ENCODE measurements around the gene NPY4R2. TPM values are rescaled to one million over a fixed set of nuclear protein-coding genes. Genes with fewer than 3 reads are reported as not detected.
"Not testable (repeated sequence)": the region's sequence is repeated elsewhere in the genome, so short reads cannot be mapped to it uniquely, and the experiment has no call there.

Gene NPY4R2, protein sequence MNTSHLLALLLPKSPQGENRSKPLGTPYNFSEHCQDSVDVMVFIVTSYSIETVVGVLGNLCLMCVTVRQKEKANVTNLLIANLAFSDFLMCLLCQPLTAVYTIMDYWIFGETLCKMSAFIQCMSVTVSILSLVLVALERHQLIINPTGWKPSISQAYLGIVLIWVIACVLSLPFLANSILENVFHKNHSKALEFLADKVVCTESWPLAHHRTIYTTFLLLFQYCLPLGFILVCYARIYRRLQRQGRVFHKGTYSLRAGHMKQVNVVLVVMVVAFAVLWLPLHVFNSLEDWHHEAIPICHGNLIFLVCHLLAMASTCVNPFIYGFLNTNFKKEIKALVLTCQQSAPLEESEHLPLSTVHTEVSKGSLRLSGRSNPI
- total RNA-seq: not detected

GRCh38 chr10:47918475-47918874, at the start of gene NPY4R2:
Gene NPY4R2 (plus strand): TSS chr10:47918662. CDS start chr10:47921988, 3,326 bp downstream.
- H3K27me3 ChIP-seq; in situ Hi-C loops (cut with MboI; ENCODE audit: low sequenced_read_pairs in 4 of 4); H3K9me3 ChIP-seq; ATAC-seq; H3K4me3 ChIP-seq; H3K36me3 ChIP-seq; H3K4me1 ChIP-seq; DNase-seq; H3K27ac ChIP-seq; intact Hi-C loops (cut with DNase I; ENCODE audit: low total_unique reads): not testable (repeated sequence)

DNA sequence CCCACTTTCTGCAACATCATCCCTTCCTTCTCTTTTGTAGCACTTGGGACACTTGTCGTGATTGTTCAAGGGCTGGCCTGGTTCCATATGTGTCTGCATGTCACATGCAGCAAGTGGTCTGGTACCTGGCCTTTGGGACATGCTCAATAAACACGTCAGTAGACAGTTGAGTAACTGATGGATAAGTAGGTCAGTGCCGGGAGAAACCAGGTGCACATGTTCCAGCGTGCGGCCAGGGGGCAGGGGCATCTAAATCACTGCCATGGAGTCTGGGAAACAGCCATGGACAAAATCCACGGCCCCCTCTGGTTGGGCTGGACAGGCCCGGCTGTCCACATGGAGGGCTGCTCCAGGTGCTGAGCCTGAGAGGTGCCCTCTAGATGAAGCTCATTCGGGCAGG, 47.6 kb upstream of the NPY4R2 start:
- ATAC-seq; H3K4me3 ChIP-seq; H3K4me1 ChIP-seq; in situ Hi-C loops (cut with MboI; ENCODE audit: low sequenced_read_pairs in 4 of 4); DNase-seq; H3K9me3 ChIP-seq; H3K27me3 ChIP-seq; H3K27ac ChIP-seq; intact Hi-C loops (cut with DNase I; ENCODE audit: low total_unique reads); H3K36me3 ChIP-seq: not testable (repeated sequence)

- intact Hi-C loops (cut with DNase I; ENCODE audit: low total_unique reads); H3K4me1 ChIP-seq; H3K36me3 ChIP-seq; DNase-seq; in situ Hi-C loops (cut with MboI; ENCODE audit: low sequenced_read_pairs in 4 of 4); H3K27ac ChIP-seq; ATAC-seq; H3K4me3 ChIP-seq; H3K27me3 ChIP-seq; H3K9me3 ChIP-seq: not testable (repeated sequence)
These were observed 46.8 kb upstream of the NPY4R2 start for GRCh38 chr10:47871485-47872180.

DNA sequence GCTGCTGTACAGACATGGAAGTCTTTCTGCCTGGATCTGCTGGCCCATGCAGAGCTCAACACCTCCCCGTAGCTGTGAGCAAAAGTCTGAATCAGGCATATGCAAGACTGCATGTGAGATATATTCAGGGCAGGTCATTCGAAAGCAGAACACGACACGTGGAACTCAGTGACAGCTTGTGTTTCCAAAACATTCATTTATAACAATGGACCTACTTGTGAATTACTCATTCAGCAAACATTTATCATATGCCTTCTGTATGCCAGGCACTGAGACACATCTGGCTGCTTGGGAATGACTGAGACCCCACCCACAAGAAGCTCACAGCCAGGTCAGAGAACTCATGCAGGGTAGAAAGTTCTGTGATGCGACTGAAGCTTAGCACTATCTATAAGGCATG, 46.2 kb upstream of the NPY4R2 start:
- intact Hi-C loops (cut with DNase I; ENCODE audit: low total_unique reads); H3K27me3 ChIP-seq; H3K4me1 ChIP-seq; H3K27ac ChIP-seq; H3K36me3 ChIP-seq; ATAC-seq; H3K9me3 ChIP-seq; in situ Hi-C loops (cut with MboI; ENCODE audit: low sequenced_read_pairs in 4 of 4); DNase-seq; H3K4me3 ChIP-seq: not testable (repeated sequence)

DNA sequence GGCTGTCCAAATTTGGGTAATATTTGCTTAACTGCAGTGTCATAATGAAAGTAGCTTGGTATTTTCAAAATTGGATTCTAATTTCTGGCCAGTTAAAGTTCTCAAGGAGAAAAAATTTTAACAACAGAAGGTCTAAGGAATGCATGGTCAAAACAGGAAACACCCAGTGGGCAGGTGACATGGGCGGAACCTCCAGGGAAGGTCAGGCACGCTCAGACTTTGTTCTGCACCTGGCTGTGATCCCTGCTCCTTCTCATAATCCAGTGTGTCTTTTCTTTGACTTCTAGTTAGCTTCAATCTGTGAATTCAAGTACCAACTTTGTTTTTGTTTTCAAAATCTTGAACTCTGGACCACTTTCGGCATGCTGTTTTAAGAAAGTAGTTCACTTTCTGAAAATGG, 34.2 kb upstream of the NPY4R2 start:
- in situ Hi-C loops (cut with MboI; ENCODE audit: low sequenced_read_pairs in 4 of 4); H3K9me3 ChIP-seq; DNase-seq; H3K36me3 ChIP-seq; H3K27ac ChIP-seq; H3K27me3 ChIP-seq; intact Hi-C loops (cut with DNase I; ENCODE audit: low total_unique reads); ATAC-seq; H3K4me3 ChIP-seq; H3K4me1 ChIP-seq: not testable (repeated sequence)

GRCh38 chr10:47884934-47885333, 33.5 kb upstream of the NPY4R2 start:
- ATAC-seq; H3K36me3 ChIP-seq; DNase-seq; H3K27ac ChIP-seq; H3K27me3 ChIP-seq; H3K4me3 ChIP-seq; H3K9me3 ChIP-seq; H3K4me1 ChIP-seq; intact Hi-C loops (cut with DNase I; ENCODE audit: low total_unique reads); in situ Hi-C loops (cut with MboI; ENCODE audit: low sequenced_read_pairs in 4 of 4): not testable (repeated sequence)

DNA sequence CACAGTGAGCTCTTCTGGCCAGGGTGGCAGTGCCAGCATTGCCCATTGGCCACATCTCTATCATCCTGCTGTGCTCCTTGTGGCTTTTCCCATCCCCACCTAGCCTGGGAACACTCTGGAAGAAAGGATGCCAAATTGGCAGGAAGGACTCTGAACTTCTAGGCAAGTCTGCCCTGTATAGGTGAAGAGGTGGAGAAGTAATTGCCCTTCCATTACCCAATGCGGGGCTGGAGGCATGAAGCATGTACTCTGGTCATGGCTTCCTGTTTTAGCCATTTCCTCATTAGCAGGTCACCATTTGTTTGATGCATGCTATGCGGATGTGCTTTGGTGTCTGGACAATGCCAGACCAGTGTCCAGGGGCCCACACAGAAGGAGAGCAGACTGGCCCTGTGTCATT, 32.1 kb upstream of the NPY4R2 start:
- ATAC-seq; intact Hi-C loops (cut with DNase I; ENCODE audit: low total_unique reads); H3K9me3 ChIP-seq; H3K27ac ChIP-seq; H3K27me3 ChIP-seq; H3K4me3 ChIP-seq; H3K4me1 ChIP-seq; DNase-seq; H3K36me3 ChIP-seq; in situ Hi-C loops (cut with MboI; ENCODE audit: low sequenced_read_pairs in 4 of 4): not testable (repeated sequence)

- in situ Hi-C loops (cut with MboI; ENCODE audit: low sequenced_read_pairs in 4 of 4); H3K27me3 ChIP-seq; H3K9me3 ChIP-seq; H3K36me3 ChIP-seq; intact Hi-C loops (cut with DNase I; ENCODE audit: low total_unique reads); H3K4me3 ChIP-seq; H3K4me1 ChIP-seq; H3K27ac ChIP-seq; DNase-seq; ATAC-seq: not testable (repeated sequence)
These were observed 31.6 kb upstream of the NPY4R2 start for GRCh38 chr10:47886827-47887226.

DNA sequence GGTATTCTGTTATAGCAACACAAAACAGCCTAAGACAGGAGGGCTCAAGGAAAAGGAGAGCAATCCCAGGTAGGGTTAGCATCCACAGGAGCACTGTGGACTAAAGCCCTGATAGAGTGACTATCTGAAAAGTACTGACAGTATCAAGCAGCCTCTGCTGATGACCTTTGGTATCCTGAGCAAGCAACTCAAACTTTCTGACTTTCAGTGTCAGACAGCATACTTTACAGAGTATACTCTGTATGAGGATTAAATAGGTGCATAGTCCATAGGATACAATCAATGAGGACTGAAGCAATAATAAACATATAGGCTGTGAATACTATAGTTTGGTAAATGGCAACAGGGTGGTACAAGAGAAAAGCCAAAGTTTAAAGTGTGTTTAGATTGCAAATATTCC, 27.7 kb upstream of the NPY4R2 start:
- H3K4me3 ChIP-seq; ATAC-seq; H3K4me1 ChIP-seq; H3K9me3 ChIP-seq; DNase-seq; H3K36me3 ChIP-seq; H3K27me3 ChIP-seq; H3K27ac ChIP-seq; intact Hi-C loops (cut with DNase I; ENCODE audit: low total_unique reads); in situ Hi-C loops (cut with MboI; ENCODE audit: low sequenced_read_pairs in 4 of 4): not testable (repeated sequence)

DNA sequence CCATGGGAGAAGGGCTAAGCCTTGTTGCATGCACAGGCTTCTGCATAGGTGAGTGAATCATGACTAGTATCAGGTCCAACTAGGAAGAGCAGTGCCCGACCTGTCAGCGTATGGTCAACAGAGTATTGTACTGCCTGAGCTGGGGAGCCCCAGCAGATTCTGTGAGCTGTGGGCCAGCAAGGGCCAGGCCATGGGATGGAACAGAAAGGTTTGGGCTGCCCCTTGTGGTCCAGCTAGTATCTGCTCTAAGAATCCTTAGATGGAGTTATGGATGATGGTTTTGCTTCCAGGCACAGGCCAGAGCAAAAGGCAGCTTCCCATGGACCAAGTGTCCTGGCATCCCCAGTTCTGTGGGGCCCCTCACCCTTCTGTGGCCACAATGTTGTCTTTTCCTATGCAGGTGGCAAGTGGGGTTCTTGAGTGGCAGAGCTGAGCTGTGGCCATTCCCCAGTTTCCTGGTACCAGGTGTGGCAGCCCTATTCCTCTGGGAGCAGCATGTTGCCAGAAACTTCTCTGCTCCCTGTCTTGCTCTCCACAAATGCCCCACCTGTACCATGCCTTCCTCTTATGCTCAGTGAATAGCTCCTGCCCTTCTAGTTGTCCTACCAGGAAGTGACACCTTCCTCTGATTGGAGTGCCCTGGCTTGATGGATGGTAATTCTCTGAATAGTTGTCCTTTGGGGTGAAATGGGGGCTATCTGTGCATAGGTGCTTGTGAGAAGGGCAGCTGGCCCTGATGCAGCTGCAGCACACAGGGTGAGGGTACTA, 25.8 kb upstream of the NPY4R2 start:
- H3K36me3 ChIP-seq; H3K9me3 ChIP-seq; in situ Hi-C loops (cut with MboI; ENCODE audit: low sequenced_read_pairs in 4 of 4); ATAC-seq; H3K27ac ChIP-seq; H3K4me3 ChIP-seq; DNase-seq; H3K27me3 ChIP-seq; H3K4me1 ChIP-seq; intact Hi-C loops (cut with DNase I; ENCODE audit: low total_unique reads): not testable (repeated sequence)

DNA sequence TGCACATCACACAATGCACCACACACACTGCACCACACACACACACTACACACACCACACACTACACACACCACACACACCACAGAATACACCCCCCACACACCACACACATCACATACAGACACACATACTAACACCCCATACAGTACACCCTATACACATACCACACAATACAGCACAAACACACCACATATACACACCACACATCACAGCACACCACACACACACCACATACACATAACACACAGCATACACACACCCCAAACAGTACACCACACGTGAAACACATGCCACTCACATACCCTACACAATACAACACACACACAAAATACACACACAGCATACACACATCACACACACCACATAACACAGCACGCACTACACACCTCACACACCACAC, 23.9 kb upstream of the NPY4R2 start:
- H3K27me3 ChIP-seq; H3K4me3 ChIP-seq; DNase-seq; H3K9me3 ChIP-seq; intact Hi-C loops (cut with DNase I; ENCODE audit: low total_unique reads); ATAC-seq; in situ Hi-C loops (cut with MboI; ENCODE audit: low sequenced_read_pairs in 4 of 4); H3K4me1 ChIP-seq; H3K27ac ChIP-seq; H3K36me3 ChIP-seq: not testable (repeated sequence)
